ENCODE results near the gene POLR2J.
A peak's percentile ranks its signal among the peaks of the same experiment; 100 is the strongest.
"Not testable (repeated sequence)": the region's sequence is repeated elsewhere in the genome, so short reads cannot be mapped to it uniquely, and the experiment has no call there.

The POLR2J gene

GRCh38 chr7:102503141-102503540 lies 24.4 kb upstream of the POLR2J start:
- not testable (repeated sequence) for DNase-seq (ENCODE audit: low read depth); H3K4me3 ChIP-seq (ENCODE audit: low read depth, low read length)

- not testable (repeated sequence) for DNase-seq (ENCODE audit: low read depth); H3K4me3 ChIP-seq (ENCODE audit: low read depth, low read length)
These were observed 19.6 kb upstream of the POLR2J start for GRCh38 chr7:102498321-102498720.

GRCh38 chr7:102497308-102497707 lies 18.6 kb upstream of the POLR2J start:
- H3K4me3 ChIP-seq (ENCODE audit: low read depth, low read length); DNase-seq (ENCODE audit: low read depth): not testable (repeated sequence)

- not testable (repeated sequence) for H3K4me3 ChIP-seq (ENCODE audit: low read depth, low read length); DNase-seq (ENCODE audit: low read depth)
These were observed 18.1 kb upstream of the POLR2J start for GRCh38 chr7:102496861-102497260.

- DNase-seq (ENCODE audit: low read depth); H3K4me3 ChIP-seq (ENCODE audit: low read depth, low read length): not testable (repeated sequence)
These were observed 15.9 kb upstream of the POLR2J start for GRCh38 chr7:102494473-102495149.

GRCh38 chr7:102494026-102494425 lies 15.3 kb upstream of the POLR2J start:
- not testable (repeated sequence) for H3K4me3 ChIP-seq (ENCODE audit: low read depth, low read length); DNase-seq (ENCODE audit: low read depth)

- not testable (repeated sequence) for H3K4me3 ChIP-seq (ENCODE audit: low read depth, low read length); DNase-seq (ENCODE audit: low read depth)
These were observed 14.7 kb upstream of the POLR2J start for GRCh38 chr7:102493220-102493935.

GRCh38 chr7:102490529-102491075 lies 11.9 kb upstream of the POLR2J start:
- not testable (repeated sequence) for H3K4me3 ChIP-seq (ENCODE audit: low read depth, low read length); DNase-seq (ENCODE audit: low read depth)

GRCh38 chr7:102484317-102484716 lies 5.6 kb upstream of the POLR2J start:
- not testable (repeated sequence) for H3K4me3 ChIP-seq (ENCODE audit: low read depth, low read length); DNase-seq (ENCODE audit: low read depth)

- DNase-seq (ENCODE audit: low read depth); H3K4me3 ChIP-seq (ENCODE audit: low read depth, low read length): not testable (repeated sequence)
These were observed 3.2 kb upstream of the POLR2J start for GRCh38 chr7:102481962-102482361.

GRCh38 chr7:102479982-102480637 lies 1.4 kb upstream of the POLR2J start:
- peak; percentile 25 for TF ChIP-seq CTCF (IDR thresholded peaks at IDR 0.05; ENCODE audit: low read depth, low read length)
- H3K4me3 ChIP-seq (ENCODE audit: low read depth, low read length): not testable (repeated sequence)

GRCh38 chr7:102479209-102479584 lies 475 bp upstream of the POLR2J start:
- not testable (repeated sequence) for H3K4me3 ChIP-seq (ENCODE audit: low read depth, low read length); DNase-seq (ENCODE audit: low read depth)

More at GRCh38 chr7:102479982-102480637, 1.4 kb upstream of the POLR2J start:
- DNase-seq (ENCODE audit: low read depth): not testable (repeated sequence)

- not testable (repeated sequence) for DNase-seq (ENCODE audit: low read depth); H3K4me3 ChIP-seq (ENCODE audit: low read depth, low read length)
These were observed 3.8 kb downstream of the POLR2J start for GRCh38 chr7:102474736-102475435.

- not testable (repeated sequence) for DNase-seq (ENCODE audit: low read depth)
These were observed 4.6 kb downstream of the POLR2J start for GRCh38 chr7:102474116-102474515.

More at GRCh38 chr7:102474116-102474515, 4.6 kb downstream of the POLR2J start:
- not testable (repeated sequence) for H3K4me3 ChIP-seq (ENCODE audit: low read depth, low read length)

Data from NB4 (cell line).